NB4 (cell line): ENCODE data around the gene CLEC12A.
"Not testable (repeated sequence)": the region's sequence is repeated elsewhere in the genome, so short reads cannot be mapped to it uniquely, and the experiment has no call there.

Experiments used
- DNase-seq: peaks from one replicate; pipeline ENCODE4 v3.0.0; 2010; ENCODE audit warnings: low read depth
- H3K4me3 ChIP-seq: one replicate; pipeline ENCODE4 v1.5.1; 2011; ENCODE audit warnings: mild to moderate bottlenecking, low read depth, low read length, moderate library complexity
- MYC ChIP-seq: IDR thresholded peaks from 2 replicates; pipeline ENCODE4 v1.6.1; 2011; ENCODE audit warnings: low read depth, low read length
- POLR2A ChIP-seq: IDR thresholded peaks from 2 replicates; pipeline ENCODE4 v1.6.1; 2011; ENCODE audit warnings: mild to moderate bottlenecking; ENCODE audit not compliant: insufficient read length; ENCODE audit errors: extremely low read depth
- TF ChIP-seq, protein P1 (sequence below): IDR thresholded peaks from one replicate; pipeline ENCODE4 v1.5.1; 2012; ENCODE audit warnings: low read depth, low read length
- TF ChIP-seq, protein P2 (sequence below): IDR thresholded peaks from 2 replicates; pipeline ENCODE4 v1.6.1; 2011; ENCODE audit warnings: low read depth, low read length

Gene CLEC12A

DNA sequence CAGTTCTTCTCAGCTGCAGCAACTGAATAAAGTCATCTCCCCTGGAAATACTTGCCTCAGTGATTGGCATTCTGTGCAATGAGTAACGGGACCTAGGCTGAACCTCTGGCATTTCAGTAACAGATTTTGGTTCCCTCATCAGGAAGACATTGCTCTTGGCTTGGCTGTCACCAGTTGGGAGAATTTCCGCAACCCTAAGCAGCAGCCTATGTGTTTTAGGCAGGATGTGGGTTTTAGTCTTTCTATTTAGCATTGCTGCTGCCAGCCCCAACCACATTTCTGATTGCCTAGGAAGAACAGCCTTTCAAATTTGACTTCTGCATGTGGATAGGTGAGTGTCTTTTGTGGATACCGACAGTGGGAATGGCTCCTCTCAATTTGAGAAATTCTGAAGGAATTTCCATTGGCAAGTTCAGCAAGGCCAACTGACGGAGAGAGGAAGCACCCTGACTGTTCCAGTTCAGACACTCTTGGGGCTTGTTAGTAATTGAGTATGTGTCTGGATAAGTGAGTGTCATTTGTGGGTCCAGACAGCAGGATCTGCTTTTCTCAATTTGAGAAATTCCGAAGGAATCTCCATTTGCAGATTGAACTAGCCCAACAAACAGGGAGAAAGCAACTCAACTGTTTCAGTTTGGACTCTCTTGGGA lies 20.1 kb upstream of the CLEC12A start:
- no peak overlapping the region for H3K4me3 ChIP-seq
- TF ChIP-seq MYC = no peak
- TF ChIP-seq, protein P1, sequence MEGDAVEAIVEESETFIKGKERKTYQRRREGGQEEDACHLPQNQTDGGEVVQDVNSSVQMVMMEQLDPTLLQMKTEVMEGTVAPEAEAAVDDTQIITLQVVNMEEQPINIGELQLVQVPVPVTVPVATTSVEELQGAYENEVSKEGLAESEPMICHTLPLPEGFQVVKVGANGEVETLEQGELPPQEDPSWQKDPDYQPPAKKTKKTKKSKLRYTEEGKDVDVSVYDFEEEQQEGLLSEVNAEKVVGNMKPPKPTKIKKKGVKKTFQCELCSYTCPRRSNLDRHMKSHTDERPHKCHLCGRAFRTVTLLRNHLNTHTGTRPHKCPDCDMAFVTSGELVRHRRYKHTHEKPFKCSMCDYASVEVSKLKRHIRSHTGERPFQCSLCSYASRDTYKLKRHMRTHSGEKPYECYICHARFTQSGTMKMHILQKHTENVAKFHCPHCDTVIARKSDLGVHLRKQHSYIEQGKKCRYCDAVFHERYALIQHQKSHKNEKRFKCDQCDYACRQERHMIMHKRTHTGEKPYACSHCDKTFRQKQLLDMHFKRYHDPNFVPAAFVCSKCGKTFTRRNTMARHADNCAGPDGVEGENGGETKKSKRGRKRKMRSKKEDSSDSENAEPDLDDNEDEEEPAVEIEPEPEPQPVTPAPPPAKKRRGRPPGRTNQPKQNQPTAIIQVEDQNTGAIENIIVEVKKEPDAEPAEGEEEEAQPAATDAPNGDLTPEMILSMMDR = no peak
- TF ChIP-seq POLR2A = no peak
- TF ChIP-seq, protein P2, sequence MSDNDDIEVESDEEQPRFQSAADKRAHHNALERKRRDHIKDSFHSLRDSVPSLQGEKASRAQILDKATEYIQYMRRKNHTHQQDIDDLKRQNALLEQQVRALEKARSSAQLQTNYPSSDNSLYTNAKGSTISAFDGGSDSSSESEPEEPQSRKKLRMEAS = no peak
- DNase-seq = peak; percentile 24

DNA sequence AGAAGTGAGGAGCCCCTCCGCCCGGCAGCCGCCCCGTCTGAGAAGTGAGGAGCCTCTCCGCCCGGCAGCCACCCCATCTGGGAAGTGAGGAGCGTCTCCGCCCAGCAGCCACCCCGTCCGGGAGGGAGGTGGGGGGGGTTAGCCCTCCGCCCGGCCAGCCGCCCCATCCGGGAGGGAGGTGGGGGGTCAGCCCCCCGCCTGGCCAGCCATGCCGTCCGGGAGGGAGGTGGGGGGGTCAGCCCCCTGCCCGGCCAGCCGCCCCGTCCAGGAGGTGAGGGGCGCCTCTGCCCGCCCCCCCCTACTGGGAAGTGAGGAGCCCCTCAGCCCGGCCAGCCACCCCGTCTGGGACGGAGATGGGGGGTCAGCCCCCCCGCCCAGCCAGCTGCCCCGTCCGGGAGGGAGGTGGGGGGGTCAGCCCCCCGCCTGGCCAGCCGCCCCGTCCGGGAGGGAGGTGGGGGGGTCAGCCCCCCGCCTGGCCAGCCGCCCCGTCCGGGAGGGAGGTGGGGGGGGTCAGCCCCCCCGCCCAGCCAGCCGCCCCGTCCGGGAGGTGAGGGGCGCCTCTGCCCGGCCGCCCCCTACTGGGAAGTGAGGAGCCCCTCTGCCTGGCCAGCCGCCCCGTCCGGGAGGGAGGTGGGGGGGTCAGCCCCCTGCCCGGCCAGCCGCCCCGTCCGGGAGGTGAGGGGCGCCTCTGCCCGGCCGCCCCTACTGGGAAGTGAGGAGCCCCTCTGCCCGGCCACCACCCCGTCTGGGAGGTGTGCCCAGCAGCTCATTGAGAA lies 18.1 kb upstream of the CLEC12A start:
- DNase-seq, H3K4me3 ChIP-seq: not testable (repeated sequence)

DNA sequence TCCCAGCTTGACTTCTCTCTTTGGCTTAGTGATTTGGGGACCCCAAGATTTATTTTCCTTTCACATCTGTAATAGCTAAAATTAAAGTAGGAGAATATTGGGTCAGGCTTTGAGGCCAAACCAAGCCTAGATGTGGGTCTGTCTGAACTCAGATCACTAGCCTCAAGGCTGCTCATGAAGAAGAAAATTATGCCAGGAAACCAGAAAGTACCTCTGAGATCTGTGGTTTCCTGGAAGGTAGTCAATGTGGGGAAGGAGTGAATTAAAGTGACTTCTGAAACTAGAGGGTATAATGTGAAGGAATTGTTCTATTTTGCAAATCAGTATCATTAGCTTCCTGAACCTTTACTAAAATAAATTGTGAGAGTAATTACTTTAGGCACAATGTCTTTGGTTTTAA lies 13.4 kb upstream of the CLEC12A start:
- no peak overlapping the region for H3K4me3 ChIP-seq
- no peak for DNase-seq
- TF ChIP-seq, protein P2 = no peak
- TF ChIP-seq, protein P1 = no peak
- TF ChIP-seq POLR2A (no peak), MYC (no peak)

DNA sequence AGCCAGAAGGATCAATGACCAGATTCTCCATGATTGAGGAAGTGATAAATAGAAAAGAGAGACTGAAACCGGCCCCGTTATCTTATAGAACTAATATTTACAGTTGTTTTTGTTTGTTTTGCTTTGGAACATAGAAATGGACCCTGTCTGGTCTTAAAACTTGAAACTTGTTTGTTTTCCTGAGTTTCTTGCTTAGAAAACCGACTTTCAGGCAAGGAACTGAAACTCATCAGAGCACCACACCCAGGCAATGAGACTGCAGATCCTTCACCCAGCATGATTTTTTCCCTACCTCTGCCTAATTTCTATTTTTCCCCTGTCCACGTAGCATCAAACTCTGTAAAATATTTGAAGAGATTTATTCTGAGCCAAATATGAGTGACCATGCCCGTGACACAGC lies 10.6 kb upstream of the CLEC12A start:
- TF ChIP-seq POLR2A (no peak), MYC (no peak)
- TF ChIP-seq, protein P2 = no peak
- TF ChIP-seq, protein P1 = no peak
- no peak overlapping the region for H3K4me3 ChIP-seq

DNA sequence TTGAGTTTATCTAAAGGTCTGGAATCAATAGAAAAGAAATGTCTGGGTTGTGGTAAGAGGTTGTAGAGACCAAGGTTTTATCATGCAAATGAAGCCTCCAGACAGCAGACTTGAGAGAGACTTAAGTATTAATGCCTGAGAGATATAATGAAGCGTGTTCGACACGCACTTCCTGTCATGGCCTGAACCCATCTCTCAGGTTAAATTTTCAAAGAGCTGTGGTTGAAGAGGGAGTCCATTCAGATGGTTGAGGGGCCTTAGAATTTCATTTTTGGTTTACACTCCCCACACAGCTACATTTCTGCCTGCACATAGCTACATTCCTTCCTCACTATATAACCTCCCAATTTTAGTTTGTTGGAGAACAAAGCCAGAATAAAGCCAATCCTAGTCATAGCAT lies 10.1 kb upstream of the CLEC12A start:
- no peak for DNase-seq
- TF ChIP-seq, protein P2 = no peak
- TF ChIP-seq MYC (no peak), POLR2A (no peak)
- TF ChIP-seq, protein P1 = no peak
- H3K4me3 ChIP-seq = no peak overlapping the region

More for the DNA sequence above, 10.6 kb upstream of the CLEC12A start:
- DNase-seq = no peak

DNA sequence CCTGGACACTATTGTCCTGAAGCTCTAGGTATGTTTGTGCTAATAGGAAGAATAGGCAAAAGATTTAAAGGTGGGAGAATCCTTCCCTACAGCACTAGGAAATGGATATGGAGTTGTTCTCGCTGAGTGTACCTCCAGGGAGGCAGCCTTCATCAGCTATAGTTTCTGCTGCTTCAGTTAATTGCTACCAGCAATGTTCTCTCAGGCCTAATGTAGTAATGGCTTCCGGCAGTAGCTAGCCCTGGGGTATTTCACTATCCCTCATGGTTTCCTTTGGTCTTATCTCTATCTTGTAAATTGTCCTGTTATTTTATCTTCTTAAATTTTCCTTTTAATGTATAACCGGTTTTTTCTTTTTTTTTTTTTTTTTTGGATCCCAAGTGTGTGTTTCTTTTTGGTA lies 9.3 kb upstream of the CLEC12A start:
- no peak overlapping the region for H3K4me3 ChIP-seq
- TF ChIP-seq MYC (no peak), POLR2A (no peak)
- TF ChIP-seq, protein P2 = no peak
- TF ChIP-seq, protein P1 = no peak
- DNase-seq = no peak
